HCT116 (cell line): ENCODE data around the gene C19orf44. TPM values are rescaled to one million over a fixed set of nuclear protein-coding genes. Genes with fewer than 3 reads are reported as not detected.
"Not testable (repeated sequence)": the region's sequence is repeated elsewhere in the genome, so short reads cannot be mapped to it uniquely, and the experiment has no call there.

ENCODE experiments used
- ATAC-seq: fragments of 200-7000 bp; cut with Tn5 transposase; 2 replicates; pipeline ENCODE4 v1.9.1; 2020; ENCODE audit warnings: mild to moderate bottlenecking, moderate library complexity
- BruUV-seq: library from RNA; stranded (reverse); fragments of 400-500 nt; replicated peaks from 2 replicates; lab custom pipeline; 2021; lab: Mats Ljungman, UMichigan
- CTCF ChIA-PET: fragments of 300-600 bp; sonication (Branson Sonifier 250); formaldehyde crosslinking; loops from one replicate; lab custom pipeline; 2021; ENCODE audit warnings: antibody characterized with exemption; lab: Charles Lee
- POLR2A ChIA-PET: fragments of 300-600, 350-600 bp; sonication (Branson Sonifier 250); formaldehyde crosslinking; loops from one replicate; lab custom pipeline; 2021; ENCODE audit warnings: antibody characterized with exemption; lab: Charles Lee
- RAD21 ChIA-PET, 2 experiments: fragments of 300-600 bp; sonication (Branson Sonifier 250); formaldehyde crosslinking; loops; one replicate each; lab custom pipeline; 2023; ENCODE audit warnings: low total read pairs in 2 of 2; ENCODE audit not compliant: uncharacterized antibody in 2 of 2, unreplicated experiment in 2 of 2, low non-redundant PET in 1 of 2; lab: Charles Lee
- DNase-seq: peaks from one replicate; pipeline ENCODE4 v3.0.0-alpha.2; 2010; ENCODE audit warnings: low read depth, low spot score
- H2AFZ ChIP-seq: fragments of 200-600 bp; shearing (Covaris generic), sonication (generic); 2 replicates; pipeline ENCODE4 v1.6.1; 2017; ENCODE audit warnings: low read depth, mixed run types, mixed read lengths, antibody characterized with exemption, low read length; ENCODE audit not compliant: poor library complexity, severe bottlenecking
- H3K27ac ChIP-seq: 2 replicates; pipeline ENCODE4 v1.5.1; 2012; ENCODE audit warnings: low read depth, low read length
- H3K27me3 ChIP-seq: fragments of 200-600 bp; sonication (generic); 2 replicates; pipeline ENCODE4 v1.6.1; 2016; ENCODE audit warnings: mixed run types, low read length, mixed read lengths; ENCODE audit not compliant: insufficient read depth
- H3K36me3 ChIP-seq, 2 experiments: fragments of 200-500 bp in 1 of 2; fragments of 200-600 bp in 1 of 2; sonication (Bioruptor generic) in 1 of 2; sonication (generic) in 1 of 2; 2 replicates each; pipeline versions ENCODE4 v1.5.1 to v1.6.1; 2014 to 2016; ENCODE audit warnings: low read length in 2 of 2, inconsistent platforms in 1 of 2, mixed read lengths in 1 of 2, mixed run types in 1 of 2; ENCODE audit not compliant: insufficient read depth in 2 of 2, control insufficient read depth in 1 of 2
- H3K4me1 ChIP-seq, 2 experiments: fragments of 200-600 bp in 1 of 2; sonication (generic) in 1 of 2; 2 replicates each; pipeline versions ENCODE4 v1.5.1 to v1.6.1; 2012 to 2017; ENCODE audit warnings: low read length in 2 of 2, inconsistent platforms in 1 of 2, mild to moderate bottlenecking in 1 of 2, mixed read lengths in 1 of 2, mixed run types in 1 of 2, moderate library complexity in 1 of 2; ENCODE audit not compliant: insufficient read depth in 2 of 2, control insufficient read depth in 1 of 2
- H3K4me2 ChIP-seq: fragments of 200-600 bp; sonication (generic); 2 replicates; pipeline ENCODE4 v1.6.1; 2017; ENCODE audit warnings: mixed run types, low read length, mixed read lengths
- H3K4me3 ChIP-seq, 2 experiments: fragments of 200-600 bp in 1 of 2; sonication (generic) in 1 of 2; replicated peaks in 1 of 2; 2 replicates each; pipeline ENCODE4 v1.5.1; 2011 to 2016; ENCODE audit warnings: low read length in 2 of 2, control low read depth in 1 of 2, low read depth in 1 of 2, mild to moderate bottlenecking in 1 of 2, mixed read lengths in 1 of 2, mixed run types in 1 of 2
- H3K79me2 ChIP-seq: fragments of 200-600 bp; sonication (generic); 2 replicates; pipeline ENCODE4 v1.6.1; 2017; ENCODE audit warnings: mild to moderate bottlenecking, mixed run types, low read length, moderate library complexity, mixed read lengths; ENCODE audit not compliant: insufficient read depth
- H3K9ac ChIP-seq: fragments of 200-600 bp; sonication (generic); 2 replicates; pipeline ENCODE4 v1.6.1; 2016; ENCODE audit warnings: low read length, mixed read lengths
- H3K9me2 ChIP-seq: fragments of 200-600 bp; sonication (generic), shearing (Covaris generic); 2 replicates; pipeline ENCODE4 v1.6.1; 2017; ENCODE audit warnings: mixed run types, mild to moderate bottlenecking, moderate library complexity; ENCODE audit not compliant: insufficient read depth
- H3K9me3 ChIP-seq, 2 experiments: fragments of 200-500 bp in 1 of 2; fragments of 200-600 bp in 1 of 2; sonication (Bioruptor generic) in 1 of 2; sonication (generic) in 1 of 2; 2 replicates each; pipeline ENCODE4 v1.6.1; 2014 to 2017; ENCODE audit warnings: low read length in 2 of 2, mixed read lengths in 2 of 2, inconsistent platforms in 1 of 2, low read depth in 1 of 2, mild to moderate bottlenecking in 1 of 2, mixed run types in 1 of 2, moderate library complexity in 1 of 2; ENCODE audit not compliant: control insufficient read depth in 1 of 2, insufficient read depth in 1 of 2
- H4K20me1 ChIP-seq: fragments of 200-600 bp; sonication (generic), shearing (Covaris generic); 2 replicates; pipeline ENCODE4 v1.6.1; 2017; ENCODE audit warnings: mixed run types, mild to moderate bottlenecking, moderate library complexity; ENCODE audit not compliant: insufficient read depth
- CBX3 ChIP-seq: IDR thresholded peaks from 2 replicates; pipeline ENCODE4 v1.6.1; 2012; ENCODE audit warnings: low read depth
- ELF1 ChIP-seq: IDR thresholded peaks from 2 replicates; pipeline ENCODE4 v1.6.1; 2012; ENCODE audit warnings: low read depth, borderline replicate concordance
- EZH2 ChIP-seq: fragments of 200-600 bp; sonication (generic); IDR thresholded peaks from 2 replicates; pipeline ENCODE4 v1.6.1; 2017; ENCODE audit warnings: antibody characterized with exemption, mixed run types
- RAD21 ChIP-seq: IDR thresholded peaks from 2 replicates; pipeline ENCODE4 v1.6.1; 2012; ENCODE audit warnings: low read depth, mild to moderate bottlenecking
- SIN3A ChIP-seq: IDR thresholded peaks from 2 replicates; pipeline ENCODE4 v1.6.1; 2012; ENCODE audit warnings: low read depth
- TCF7L2 ChIP-seq: IDR thresholded peaks from 2 replicates; pipeline ENCODE4 v1.7.0; 2011; ENCODE audit warnings: borderline replicate concordance, inconsistent platforms; ENCODE audit not compliant: insufficient read depth, insufficient read length; ENCODE audit errors: extremely low read depth
- YY1 ChIP-seq: IDR thresholded peaks from 2 replicates; pipeline ENCODE4 v1.6.1; 2011; ENCODE audit warnings: low read length, low read depth, moderate library complexity, mild to moderate bottlenecking; ENCODE audit not compliant: insufficient replicate concordance; ENCODE audit errors: extremely low read depth
- intact Hi-C: fragments of 100-400 bp; cut with micrococcal nuclease; formaldehyde crosslinking; loops from 2 replicates; pipeline ENCODE4 v1.10.0; 2022
- total RNA-seq: library from RNA; stranded (reverse); gene quantifications from one replicate; pipeline ENCODE4 v1.2.1, GENCODE V29; 2021; ENCODE audit not compliant: unreplicated experiment
- TF ChIP-seq, protein P1 (sequence below), 3 experiments: fragments of 200-600 bp in 1 of 3; sonication (generic) in 1 of 3; IDR thresholded peaks in 2 of 3; conservative IDR thresholded peaks in 1 of 3; 2 replicates each; pipeline ENCODE4 v1.5.1; 2012 to 2017; ENCODE audit warnings: low read depth in 2 of 3, low read length in 2 of 3, antibody characterized with exemption in 1 of 3, borderline replicate concordance in 1 of 3, control low read depth in 1 of 3, mild to moderate bottlenecking in 1 of 3, mixed read lengths in 1 of 3, mixed run types in 1 of 3, moderate library complexity in 1 of 3; ENCODE audit not compliant: insufficient read depth in 1 of 3

C19orf44 gene
- total RNA-seq, 1 experiment from 2014 or later = 6.8 TPM

DNA sequence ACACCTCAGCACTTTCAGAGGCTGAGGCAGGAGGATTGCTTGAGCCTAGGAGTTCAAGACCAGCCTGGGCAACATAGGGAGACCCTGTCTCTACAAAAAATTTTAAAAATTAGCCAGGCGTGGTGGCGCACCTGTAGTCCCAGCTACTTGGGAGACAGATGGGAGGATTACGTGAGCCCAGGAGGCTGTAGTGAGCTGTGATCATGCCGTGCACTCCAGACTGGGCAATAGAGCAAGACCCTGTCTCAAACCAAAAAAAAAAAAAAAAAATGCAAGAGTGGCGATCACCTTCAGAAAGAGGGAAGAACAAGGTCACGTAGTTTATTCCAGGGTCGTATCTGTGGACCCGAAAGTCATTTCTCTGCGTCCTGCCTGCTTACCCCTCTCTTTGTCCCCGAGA lies 16.4 kb downstream of the C19orf44 start:
- RAD21 ChIA-PET, H3K4me1 ChIP-seq, H3K9ac ChIP-seq, POLR2A ChIA-PET, BruUV-seq, H3K4me2 ChIP-seq, DNase-seq, H3K79me2 ChIP-seq, intact Hi-C loops, H3K36me3 ChIP-seq, H4K20me1 ChIP-seq, H3K4me3 ChIP-seq, H3K27ac ChIP-seq, H3K9me2 ChIP-seq, CTCF ChIA-PET, H2AFZ ChIP-seq, ATAC-seq, H3K9me3 ChIP-seq, H3K27me3 ChIP-seq: not testable (repeated sequence)

DNA sequence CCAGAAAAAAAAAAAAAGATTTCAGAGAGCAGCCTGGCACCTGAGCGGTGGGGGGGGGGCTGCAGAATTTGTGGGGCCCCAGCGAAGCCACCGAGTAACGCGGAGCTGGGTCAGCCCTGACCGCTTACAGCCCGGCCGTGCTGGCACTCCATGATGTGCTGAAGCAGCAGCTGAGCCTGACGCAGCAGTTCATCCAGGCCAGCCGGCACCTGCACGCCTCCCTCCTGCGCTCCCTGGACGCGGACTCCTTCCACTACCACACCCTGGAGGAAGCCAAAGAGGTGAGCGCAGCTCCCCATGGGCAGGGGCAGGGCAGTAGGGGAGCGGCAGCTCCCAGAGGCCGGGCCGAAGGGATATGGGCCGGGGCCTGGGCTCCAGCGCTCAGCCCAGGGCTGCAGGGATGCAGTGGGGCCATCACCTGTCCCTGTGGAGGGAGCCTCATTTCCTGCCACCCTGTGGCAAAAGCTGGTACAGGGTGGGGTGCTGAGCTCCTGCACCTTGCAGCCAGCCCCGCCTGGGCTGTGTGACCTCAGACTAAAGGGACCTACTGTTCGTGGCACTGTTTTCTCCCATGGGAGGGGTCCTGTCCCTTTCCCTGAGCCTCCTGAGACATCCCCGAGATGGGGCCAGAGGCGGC lies 18.3 kb downstream of the C19orf44 start:
- intact Hi-C loops = no loop called here
- RAD21 ChIA-PET = no interaction called here
- no peak overlapping the region for H3K4me3 ChIP-seq
- H3K4me1 ChIP-seq = no peaks in the 10 kb centered on the region
- no peak overlapping the region for H3K9ac ChIP-seq
- H3K9me3 ChIP-seq = no peaks in the 10 kb centered on the region
- no peaks in the 10 kb centered on the region for H3K9me2 ChIP-seq
- POLR2A ChIA-PET = no interaction called here
- ATAC-seq = peak; percentile 40; the same call in 1 of the 2 replicates
- TF ChIP-seq YY1 (no peak), EZH2 (no peak), ELF1 (no peak), CBX3 (no peak), TCF7L2 (no peak), RAD21 (0 out of 2 replicates have a peak, but pooled peaks have one; percentile 7), SIN3A (no peak)
- TF ChIP-seq, protein P1, sequence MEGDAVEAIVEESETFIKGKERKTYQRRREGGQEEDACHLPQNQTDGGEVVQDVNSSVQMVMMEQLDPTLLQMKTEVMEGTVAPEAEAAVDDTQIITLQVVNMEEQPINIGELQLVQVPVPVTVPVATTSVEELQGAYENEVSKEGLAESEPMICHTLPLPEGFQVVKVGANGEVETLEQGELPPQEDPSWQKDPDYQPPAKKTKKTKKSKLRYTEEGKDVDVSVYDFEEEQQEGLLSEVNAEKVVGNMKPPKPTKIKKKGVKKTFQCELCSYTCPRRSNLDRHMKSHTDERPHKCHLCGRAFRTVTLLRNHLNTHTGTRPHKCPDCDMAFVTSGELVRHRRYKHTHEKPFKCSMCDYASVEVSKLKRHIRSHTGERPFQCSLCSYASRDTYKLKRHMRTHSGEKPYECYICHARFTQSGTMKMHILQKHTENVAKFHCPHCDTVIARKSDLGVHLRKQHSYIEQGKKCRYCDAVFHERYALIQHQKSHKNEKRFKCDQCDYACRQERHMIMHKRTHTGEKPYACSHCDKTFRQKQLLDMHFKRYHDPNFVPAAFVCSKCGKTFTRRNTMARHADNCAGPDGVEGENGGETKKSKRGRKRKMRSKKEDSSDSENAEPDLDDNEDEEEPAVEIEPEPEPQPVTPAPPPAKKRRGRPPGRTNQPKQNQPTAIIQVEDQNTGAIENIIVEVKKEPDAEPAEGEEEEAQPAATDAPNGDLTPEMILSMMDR (IDR thresholded peaks at IDR 0.05 in 2 of 3, conservative IDR thresholded peaks at IDR 0.05 in 1 of 3; ENCODE audit: borderline replicate concordance in 1 of 3, insufficient read depth in 1 of 3, low read depth in 2 of 3, low read length in 2 of 3) = 0 out of 6 replicates have a peak, but pooled peaks of 1 of the 3 experiments have one; percentile 2
- TF ChIP-seq, all 23 proteins: peak for 2
- no peak overlapping the region for H2AFZ ChIP-seq
- no TSS peak for BruUV-seq
- no peaks in the 10 kb centered on the region for H3K27me3 ChIP-seq
- no peaks in the 10 kb centered on the region for H4K20me1 ChIP-seq
- CTCF ChIA-PET = interaction anchor here (1.3 kb wide), 1 partner anchor 73 kb away, joined by 4 read pairs; no protein-coding TSS in a partner anchor
- H3K79me2 ChIP-seq = no peaks in the 10 kb centered on the region
- H3K36me3 ChIP-seq = peaks cover 16 to 21% of the 10 kb centered on the region in 2 experiments; a peak in 3 of 4 replicates
- DNase-seq = no peak
- no peak overlapping the region for H3K4me2 ChIP-seq
- H3K27ac ChIP-seq = no peak overlapping the region
